K562 (cell line): ENCODE results near the gene ZNRF1. TPM values are rescaled to one million over a fixed set of nuclear protein-coding genes. Genes with fewer than 3 reads are reported as not detected.

ENCODE experiments used
- ATAC-seq: fragments of 200-7000 bp; cut with Tn5 transposase; 3 replicates; pipeline ENCODE4 v1.9.1; 2020; ENCODE audit warnings: moderate library complexity
- BruUV-seq: library from RNA; stranded (reverse); fragments of 400-500 nt; replicated peaks from 2 replicates; lab custom pipeline; 2021; lab: Mats Ljungman, UMichigan
- CTCF ChIA-PET: fragments of 300-600 bp; formaldehyde crosslinking; extraction: SDS; loops from one replicate; lab custom pipeline; 2021; ENCODE audit warnings: low intra/inter-chr PET ratio; lab: Yijun Ruan, JAX
- POLR2A ChIA-PET: fragments of 300-600, 350-650 bp; sonication (Branson Sonifier 250); formaldehyde crosslinking; extraction: SDS; loops from one replicate; lab custom pipeline; 2021; ENCODE audit warnings: antibody characterized with exemption, inconsistent platforms; lab: Yijun Ruan, JAX
- DNase-seq, 4 experiments: peaks; one replicate each; pipeline versions ENCODE4 v3.0.0 to v3.0.0-alpha.2; 2011 to 2018; ENCODE audit warnings: low spot score in 3 of 4, mixed read lengths in 3 of 4; ENCODE audit errors: extremely low read depth in 1 of 4
- FAIRE-seq: peaks from 2 replicates; lab custom pipeline; 2011; peaks lifted over from hg19 to GRCh38; lab: Jason Lieb, UNC
- H2AFZ ChIP-seq: 2 replicates; pipeline ENCODE4 v1.6.0; 2011; ENCODE audit warnings: low read depth, low read length, control low read depth, inconsistent platforms
- H3K27ac ChIP-seq: fragments of 200-600 bp; 3 replicates; pipeline ENCODE4 v1.8.0; 2011; ENCODE audit warnings: low read depth, mild to moderate bottlenecking, control low read depth, inconsistent platforms, low read length, moderate library complexity, mixed read lengths; ENCODE audit errors: extremely low read depth
- H3K27me3 ChIP-seq, 2 experiments: fragments of 300-600 bp in 1 of 2; 2 replicates in 1 of 2; 3 replicates in 1 of 2; pipeline versions ENCODE4 v1.6.0 to v1.8.0; 2011; ENCODE audit warnings: inconsistent platforms in 2 of 2, low read length in 2 of 2, mild to moderate bottlenecking in 1 of 2, mixed read lengths in 1 of 2, moderate library complexity in 1 of 2; ENCODE audit not compliant: control insufficient read depth in 2 of 2, insufficient read depth in 2 of 2
- H3K36me3 ChIP-seq: fragments of 300-600 bp; 3 replicates; pipeline ENCODE4 v1.8.0; 2011; ENCODE audit warnings: mild to moderate bottlenecking, low read length, inconsistent platforms; ENCODE audit not compliant: control insufficient read depth, insufficient read depth
- H3K4me1 ChIP-seq, 2 experiments: fragments of 200-600 bp in 1 of 2; replicated peaks in 1 of 2; 2 replicates in 1 of 2; 3 replicates in 1 of 2; pipeline versions ENCODE4 v1.5.1 to v1.8.0; 2011; ENCODE audit warnings: inconsistent platforms in 2 of 2, low read length in 2 of 2, mild to moderate bottlenecking in 1 of 2, mixed read lengths in 1 of 2, moderate library complexity in 1 of 2; ENCODE audit not compliant: control insufficient read depth in 2 of 2, insufficient read depth in 2 of 2
- H3K4me2 ChIP-seq: 2 replicates; pipeline ENCODE4 v1.6.1; 2011; ENCODE audit warnings: low read length, control low read depth, inconsistent platforms, mixed read lengths; ENCODE audit not compliant: insufficient read depth
- H3K4me3 ChIP-seq: fragments of 200-600 bp; sonication (generic), shearing (Covaris generic); 2 replicates; pipeline ENCODE4 v1.5.1; 2016; ENCODE audit warnings: control low read depth, inconsistent platforms
- H3K79me2 ChIP-seq: fragments of 200-600 bp; 3 replicates; pipeline ENCODE4 v1.8.0; 2011; ENCODE audit warnings: low read length, inconsistent platforms; ENCODE audit not compliant: control insufficient read depth, insufficient read depth
- H3K9ac ChIP-seq, 2 experiments: 2 replicates each; pipeline versions ENCODE4 v1.6.0 to v1.6.1; 2011; ENCODE audit warnings: low read depth in 2 of 2, low read length in 2 of 2, control low read depth in 1 of 2, inconsistent platforms in 1 of 2, mild to moderate bottlenecking in 1 of 2, mixed read lengths in 1 of 2; ENCODE audit not compliant: insufficient read depth in 1 of 2
- H3K9me1 ChIP-seq: one replicate; pipeline ENCODE4 v1.6.0; 2011; ENCODE audit warnings: inconsistent platforms, mild to moderate bottlenecking, low read length, moderate library complexity; ENCODE audit not compliant: control insufficient read depth, insufficient read depth
- H3K9me3 ChIP-seq: replicated peaks from 2 replicates; pipeline ENCODE4 v1.5.1; 2011; ENCODE audit warnings: low read depth, low read length, inconsistent platforms; ENCODE audit not compliant: control insufficient read depth, insufficient read depth
- H4K20me1 ChIP-seq: replicated peaks from 2 replicates; pipeline ENCODE4 v1.6.1; 2011; ENCODE audit warnings: low read length, inconsistent platforms, mixed read lengths; ENCODE audit not compliant: control insufficient read depth, insufficient read depth
- ETV1 ChIP-seq: fragments of 450-650 bp; conservative IDR thresholded peaks from 2 replicates; pipeline ENCODE4 v1.6.1; 2016; ENCODE audit warnings: missing genetic modification characterization, control low read depth, low read depth, missing compliant biosample characterization
- GABPA ChIP-seq: fragments of 200-800 bp; sonication (Bioruptor generic); conservative IDR thresholded peaks from 2 replicates; pipeline ENCODE4 v1.6.1; 2016; ENCODE audit warnings: low read depth, missing genetic modification characterization, missing compliant biosample characterization
- MEIS2 ChIP-seq: fragments of 450-650 bp; IDR thresholded peaks from 2 replicates; pipeline ENCODE4 v1.6.1; 2014; ENCODE audit warnings: mild to moderate bottlenecking; ENCODE audit not compliant: partially characterized antibody
- NUFIP1 ChIP-seq: fragments of 450-650 bp; IDR thresholded peaks from 2 replicates; pipeline ENCODE4 v1.6.1; 2018; ENCODE audit not compliant: partially characterized antibody
- POLR2H ChIP-seq: IDR thresholded peaks from 2 replicates; pipeline ENCODE4 v1.6.1; 2016; ENCODE audit warnings: missing genetic modification characterization, low read depth, mild to moderate bottlenecking, control low read depth, missing compliant biosample characterization, moderate library complexity
- RAD21 ChIP-seq, 2 experiments: fragments of 250-450 bp in 1 of 2; fragments of 450-650 bp in 1 of 2; sonication (Bioruptor Pico) in 1 of 2; formaldehyde crosslinking in 1 of 2; IDR thresholded peaks in 1 of 2; conservative IDR thresholded peaks in 1 of 2; 2 replicates each; pipeline versions ENCODE4 v1.4.0 to v1.8.0; 2020 to 2022; ENCODE audit warnings: mild to moderate bottlenecking in 2 of 2, moderate library complexity in 1 of 2
- SPI1 ChIP-seq: IDR thresholded peaks from 2 replicates; pipeline ENCODE4 v1.6.1; 2011; ENCODE audit warnings: low read depth, low read length, control low read depth, borderline replicate concordance
- WHSC1 ChIP-seq: IDR thresholded peaks from one replicate; pipeline ENCODE4 v1.6.1; 2012; ENCODE audit warnings: low read length, control low read depth, inconsistent platforms
- ZNF175 ChIP-seq: fragments of 200-800 bp; sonication (Bioruptor generic); IDR thresholded peaks from 2 replicates; pipeline ENCODE4 v1.6.1; 2016; ENCODE audit warnings: low read depth, mild to moderate bottlenecking, missing genetic modification characterization, missing compliant biosample characterization
- WGBS: fragments of 100-300 bp; shearing (Covaris generic); methylation state at CpG from one replicate; pipeline ENCODE4 v1.1.6; 2016; ENCODE audit warnings: low coverage, mixed read lengths; ENCODE audit not compliant: insufficient coverage; ENCODE audit errors: missing lambda C conversion rate; 5-methylcytosine and 5-hydroxymethylcytosine counted together
- in situ Hi-C: fragments of 300-500 bp; cut with MboI; formaldehyde crosslinking; loops from 4 replicates; pipeline ENCODE4 v1.15.0; 2018; ENCODE audit warnings: inconsistent platforms, mixed read lengths
- intact Hi-C: fragments of 100-400 bp; cut with micrococcal nuclease; formaldehyde crosslinking; loops from 2 replicates; pipeline ENCODE4 v1.14.2; 2022
- polyA plus RNA-seq, 8 experiments: library from polyadenylated mRNA; depleted of rRNA in 4 of 8; stranded (reverse) in 5 of 8; unstranded in 3 of 8; fragments of >200 nt; fragmentation: Nextera tagmentation in 2 of 8; fragmentation: Illumina TruSeq in 1 of 8; extraction: Ambion mirVana in 2 of 8; extraction: Trizol in 1 of 8; gene quantifications; 2 replicates each; pipeline versions ENCODE4 v1.2.1 to v1.2.3, GENCODE V29; 2011 to 2014; ENCODE audit warnings: inconsistent platforms in 1 of 8, missing spikeins in 1 of 8
- total RNA-seq, 7 experiments: library from RNA; depleted of rRNA in 6 of 7; stranded (reverse); fragments of >200 nt in 6 of 7; fragmentation: Illumina TruSeq in 2 of 7; extraction: Trizol in 2 of 7; gene quantifications; 2 replicates each; pipeline versions ENCODE4 v1.2.1 to v1.2.3, GENCODE V29; 2011 to 2021; ENCODE audit warnings: low replicate concordance in 1 of 7
- TF ChIP-seq, protein P1 (sequence below), 3 experiments: IDR thresholded peaks in 2 of 3; conservative IDR thresholded peaks in 1 of 3; 2 replicates each; pipeline ENCODE4 v1.5.1; 2011 to 2012; ENCODE audit warnings: low read length in 3 of 3, mild to moderate bottlenecking in 3 of 3, control low read depth in 2 of 3, improper control_type of control experiment in 1 of 3, inconsistent platforms in 1 of 3, low read depth in 1 of 3, mixed read lengths in 1 of 3, moderate library complexity in 1 of 3; ENCODE audit not compliant: insufficient read depth in 2 of 3

Gene ZNRF1
- total and polyA plus RNA-seq, 9 of the 15 experiments (the other 6 are each of a cell fraction or from before 2014, with no cell fraction given): 9.5 to 37.7 (median 20.0) TPM

DNA sequence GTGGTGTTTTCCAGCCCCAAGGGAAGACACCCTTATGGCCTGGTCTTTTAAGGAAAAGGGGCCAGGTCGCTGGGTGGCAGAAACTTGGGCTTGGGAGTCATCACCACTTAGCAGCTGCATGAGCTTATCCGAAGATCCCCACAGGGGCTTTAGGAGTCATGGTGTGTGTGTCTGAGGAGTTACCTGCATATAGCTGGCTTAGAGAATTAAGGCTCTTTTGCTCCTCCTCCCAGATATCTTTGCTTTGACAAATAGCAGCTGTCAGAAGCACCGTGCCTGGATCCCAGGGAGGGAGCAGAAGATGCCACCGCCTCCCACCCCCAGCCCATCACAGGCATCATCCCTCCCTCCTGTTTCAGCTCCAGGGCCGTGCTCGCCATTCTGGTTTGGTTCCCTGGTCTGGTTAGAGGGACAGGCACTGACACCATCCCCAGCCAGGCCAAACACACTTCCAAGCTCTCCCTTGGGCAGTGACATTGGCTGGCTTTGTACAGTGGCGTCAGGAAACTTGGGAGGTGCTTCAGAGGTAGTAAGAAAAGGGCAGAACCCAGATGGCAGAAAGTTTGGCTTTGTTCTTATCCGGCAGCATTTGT, 100.3 kb downstream of the ZNRF1 start:
- in situ Hi-C loops (no loop called here), intact Hi-C loops (no loop called here)
- FAIRE-seq (no peak), ATAC-seq (no peak; the same call in 1 of the 3 replicates), DNase-seq (no peak)
- Histone ChIP-seq H3K9ac (0 out of 4 replicates have a peak overlapping the region, but pooled peaks of 1 of the 2 experiments have one; percentile 17), H3K9me1 (no peaks in the 10 kb centered on the region), H3K4me3 (no peak overlapping the region), H3K27ac (no peak overlapping the region), H3K4me1 (peaks cover 12% of the 10 kb centered on the region in 2 experiments), H3K4me2 (no peak overlapping the region), H3K27me3 (no peaks in the 10 kb centered on the region), H4K20me1 (no peaks in the 10 kb centered on the region; the same call in 1 of the 2 replicates), H3K36me3 (peaks cover 21% of the 10 kb centered on the region; the same call in 2 of the 3 replicates), H2AFZ (no peak overlapping the region), H3K79me2 (no peaks in the 10 kb centered on the region; the same call in 1 of the 3 replicates), H3K9me3 (no peaks in the 10 kb centered on the region)
- WGBS: 59% methylated on average over 7 of the region's 8 CpGs
- TF ChIP-seq MEIS2 (peak; percentile 39), WHSC1 (no peak)
- CTCF ChIA-PET: no interaction called here
- POLR2A ChIA-PET: interaction anchor here (0.7 to 1.1 kb wide), 2 partner anchors 12 to 66 kb away, joined by 3 read pairs; no protein-coding TSS in a partner anchor
- no TSS peak for BruUV-seq

DNA sequence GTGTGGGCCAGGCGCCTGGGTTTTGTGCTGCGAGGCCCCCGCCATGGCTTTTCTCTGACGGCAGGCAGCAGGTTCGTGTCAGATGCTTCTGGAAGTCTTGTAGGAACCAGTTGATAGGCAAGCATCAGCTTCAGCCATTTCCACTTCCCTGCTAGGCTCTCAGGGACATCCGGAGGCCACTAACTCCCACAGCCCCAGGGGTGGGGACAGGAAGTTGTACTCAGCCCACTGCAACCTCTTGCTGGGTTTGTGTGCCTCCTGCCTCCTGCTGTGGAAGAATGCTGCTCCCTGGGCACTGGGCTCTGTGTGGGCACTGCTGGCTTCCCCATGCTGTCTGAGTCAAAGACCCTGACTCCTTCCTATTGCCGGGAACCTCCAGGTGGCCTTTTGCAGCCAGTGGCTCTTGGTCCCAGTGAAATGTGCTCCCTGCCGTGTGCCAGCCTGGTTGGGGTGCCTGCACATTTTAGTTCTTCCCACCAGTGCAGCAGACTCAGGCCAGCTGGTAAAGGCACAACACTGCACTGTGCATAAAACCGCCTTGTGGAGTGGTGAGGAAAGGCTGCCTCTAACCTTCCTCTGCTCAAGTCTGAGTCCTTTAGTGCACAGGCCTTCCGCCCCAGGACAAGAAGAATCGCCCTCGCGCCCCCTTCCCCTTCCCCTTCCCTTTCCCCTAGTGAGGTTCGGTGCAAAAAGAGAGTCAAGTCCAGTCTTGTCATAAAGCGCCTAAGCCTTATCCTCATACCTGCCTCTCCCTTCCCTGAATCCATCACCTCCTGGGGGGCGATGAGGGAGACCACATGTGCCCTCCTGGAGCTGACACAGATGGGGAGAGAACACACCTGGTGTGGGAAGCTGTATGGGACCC, 101.1 kb downstream of the ZNRF1 start:
- peak overlapping the region in 1 of 2 experiments; percentile 62; a peak in 2 of 4 replicates for H3K9ac ChIP-seq
- ChIA-PET POLR2A (interaction anchor here (0.7 to 1.1 kb wide), 2 partner anchors 11 to 67 kb away, joined by 3 read pairs; no protein-coding TSS in a partner anchor), CTCF (no interaction called here)
- H3K9me3 ChIP-seq: no peaks in the 10 kb centered on the region
- no peak overlapping the region for H3K27ac ChIP-seq
- ATAC-seq (peak; percentile 67), DNase-seq (no peak), FAIRE-seq (no peak)
- peaks cover 24% of the 10 kb centered on the region; the same call in 2 of the 3 replicates for H3K36me3 ChIP-seq
- H3K4me2 ChIP-seq: no peak overlapping the region
- no peaks in the 10 kb centered on the region; the same call in 1 of the 3 replicates for H3K79me2 ChIP-seq
- no peaks in the 10 kb centered on the region for H3K27me3 ChIP-seq
- H2AFZ ChIP-seq: no peak overlapping the region
- in situ Hi-C loops (no loop called here), intact Hi-C loops (no loop called here)
- no peaks in the 10 kb centered on the region; the same call in 1 of the 2 replicates for H4K20me1 ChIP-seq
- 66% methylated on average over 13 of the region's 16 CpGs for WGBS
- H3K9me1 ChIP-seq: no peaks in the 10 kb centered on the region
- BruUV-seq: no TSS peak
- peaks cover 12 to 15% of the 10 kb centered on the region in 2 experiments for H3K4me1 ChIP-seq
- TF ChIP-seq SPI1: peak; percentile 18; the same call in 1 of the 2 replicates
- TF ChIP-seq RAD21 (CRISPR knock-in tag; conservative IDR thresholded peaks at IDR 0.05 in 1 of 2, IDR thresholded peaks at IDR 0.05 in 1 of 2): peak in 1 of 2 experiments; percentile 16; a peak in 1 of 4 replicates
- no peak for TF ChIP-seq POLR2H (tag)
- TF ChIP-seq, protein P1, sequence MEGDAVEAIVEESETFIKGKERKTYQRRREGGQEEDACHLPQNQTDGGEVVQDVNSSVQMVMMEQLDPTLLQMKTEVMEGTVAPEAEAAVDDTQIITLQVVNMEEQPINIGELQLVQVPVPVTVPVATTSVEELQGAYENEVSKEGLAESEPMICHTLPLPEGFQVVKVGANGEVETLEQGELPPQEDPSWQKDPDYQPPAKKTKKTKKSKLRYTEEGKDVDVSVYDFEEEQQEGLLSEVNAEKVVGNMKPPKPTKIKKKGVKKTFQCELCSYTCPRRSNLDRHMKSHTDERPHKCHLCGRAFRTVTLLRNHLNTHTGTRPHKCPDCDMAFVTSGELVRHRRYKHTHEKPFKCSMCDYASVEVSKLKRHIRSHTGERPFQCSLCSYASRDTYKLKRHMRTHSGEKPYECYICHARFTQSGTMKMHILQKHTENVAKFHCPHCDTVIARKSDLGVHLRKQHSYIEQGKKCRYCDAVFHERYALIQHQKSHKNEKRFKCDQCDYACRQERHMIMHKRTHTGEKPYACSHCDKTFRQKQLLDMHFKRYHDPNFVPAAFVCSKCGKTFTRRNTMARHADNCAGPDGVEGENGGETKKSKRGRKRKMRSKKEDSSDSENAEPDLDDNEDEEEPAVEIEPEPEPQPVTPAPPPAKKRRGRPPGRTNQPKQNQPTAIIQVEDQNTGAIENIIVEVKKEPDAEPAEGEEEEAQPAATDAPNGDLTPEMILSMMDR (IDR thresholded peaks at IDR 0.05 in 2 of 3, conservative IDR thresholded peaks at IDR 0.05 in 1 of 3; ENCODE audit: insufficient read depth in 2 of 3, low read depth in 1 of 3, low read length in 3 of 3): 0 out of 6 replicates have a peak, but pooled peaks of 2 of the 3 experiments have one; percentile 1 to 8
- 0 out of 2 replicates have a peak, but pooled peaks have one; percentile 53 for TF ChIP-seq ZNF175
- TF ChIP-seq ETV1 (tag): peak; percentile 87
- no peak for TF ChIP-seq NUFIP1
- TF ChIP-seq GABPA: peak; percentile 71
- no peak overlapping the region for H3K4me3 ChIP-seq
